RKO (cell line): ENCODE measurements around the gene TBCCD1.
"Not testable (repeated sequence)": the region's sequence is repeated elsewhere in the genome, so short reads cannot be mapped to it uniquely, and the experiment has no call there.

Source experiments
- DNase-seq: peaks from one replicate; pipeline ENCODE4 v3.0.0-alpha.2; 2016; ENCODE audit warnings: low spot score

Gene TBCCD1

DNA sequence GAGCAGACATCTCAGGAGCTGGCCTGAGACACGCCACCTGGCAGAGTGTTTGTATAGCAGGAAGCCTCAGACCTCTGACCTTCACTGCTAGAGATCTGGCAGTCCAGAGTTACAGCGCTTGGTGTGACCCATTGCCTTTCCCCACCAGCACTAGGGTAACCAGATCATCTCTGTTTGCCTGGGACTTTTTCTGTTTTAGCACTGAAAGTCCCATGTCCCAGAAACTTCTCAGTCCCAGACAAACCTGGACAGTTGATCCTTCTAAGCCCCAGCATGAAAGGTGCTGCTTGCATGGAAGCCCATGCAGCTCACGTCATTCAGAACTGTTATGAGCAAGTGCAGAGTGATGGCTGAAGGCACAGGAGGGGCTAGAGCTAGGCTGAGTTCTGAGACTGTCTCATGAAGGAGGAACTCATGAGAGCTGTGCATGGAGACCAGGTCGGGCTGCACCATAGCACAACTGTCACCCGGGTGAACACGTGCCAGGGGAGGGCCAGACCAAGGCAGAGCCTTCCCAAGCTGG is 27.5 kb upstream of the TBCCD1 start:
- DNase-seq: no peak

DNA sequence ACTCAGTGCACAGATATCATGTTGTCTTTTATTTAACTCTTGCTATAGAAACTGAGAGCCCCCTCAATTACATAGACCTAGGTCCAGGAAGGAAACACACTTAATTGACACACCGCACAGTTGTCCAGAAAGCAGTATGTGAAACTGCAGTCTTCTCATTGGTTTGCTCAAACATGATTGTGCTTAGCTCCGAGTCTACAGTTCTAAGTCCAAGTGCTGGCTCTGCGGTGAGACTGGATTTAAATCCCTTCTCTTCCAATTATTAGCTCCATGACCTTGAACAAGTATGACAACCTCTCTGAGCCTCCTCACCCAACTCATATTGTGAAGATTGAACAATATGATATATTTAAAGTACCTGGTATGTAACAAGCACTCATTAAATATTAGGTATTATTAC is 26.7 kb upstream of the TBCCD1 start:
- no peak for DNase-seq

DNA sequence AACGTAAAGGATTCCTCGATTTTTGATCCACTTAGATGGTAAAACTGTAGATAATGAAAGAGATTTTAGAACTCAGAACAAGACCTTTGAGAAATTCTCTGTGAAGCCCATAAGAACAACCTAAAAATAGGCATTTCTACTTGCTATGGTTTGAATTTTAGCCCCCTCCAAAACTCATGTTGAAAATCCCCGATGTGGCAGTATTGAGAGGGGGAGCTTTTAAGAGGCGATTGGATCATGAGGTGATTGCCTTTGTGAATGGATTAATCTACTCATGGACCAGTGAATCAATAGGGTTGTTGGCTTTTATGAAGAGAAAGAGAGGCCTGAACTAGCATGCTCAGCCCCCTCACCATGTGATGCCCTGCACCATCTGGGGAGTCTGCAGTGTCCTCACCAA is 25.5 kb upstream of the TBCCD1 start:
- DNase-seq: no peak

DNA sequence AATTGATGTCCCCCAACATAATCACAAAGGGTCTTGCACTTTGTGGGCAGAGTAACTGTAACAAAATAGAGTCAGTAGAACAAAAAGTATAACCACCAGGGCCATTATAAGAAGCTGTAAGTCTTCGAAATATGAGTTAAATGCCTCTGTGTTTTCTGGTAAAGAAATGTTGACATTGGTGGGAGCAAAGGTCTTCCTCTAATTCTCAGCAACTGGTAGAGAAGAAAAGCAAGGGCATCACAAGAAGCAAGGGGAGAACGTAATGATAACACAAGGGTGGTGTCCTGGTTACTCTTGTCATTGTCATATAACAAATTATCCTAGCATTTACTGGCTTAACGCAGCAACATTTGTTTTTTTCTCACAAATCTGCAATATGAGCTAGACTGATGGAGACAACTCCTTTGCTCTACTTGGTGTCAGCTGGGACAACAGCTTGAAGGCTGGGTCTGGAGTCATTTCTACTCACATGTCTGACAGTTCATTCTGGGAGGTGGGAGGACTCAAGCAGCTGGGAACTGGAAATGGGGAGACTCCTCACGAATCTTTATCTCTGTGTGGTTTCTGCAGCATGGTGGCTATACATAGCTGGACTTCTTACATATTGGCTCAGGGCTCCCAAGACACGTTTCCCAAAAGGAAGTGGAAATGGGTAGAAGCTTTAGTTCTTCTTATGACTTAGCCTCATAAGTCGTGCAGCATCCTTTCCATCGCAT is 23.6 kb upstream of the TBCCD1 start:
- no peak for DNase-seq

DNA sequence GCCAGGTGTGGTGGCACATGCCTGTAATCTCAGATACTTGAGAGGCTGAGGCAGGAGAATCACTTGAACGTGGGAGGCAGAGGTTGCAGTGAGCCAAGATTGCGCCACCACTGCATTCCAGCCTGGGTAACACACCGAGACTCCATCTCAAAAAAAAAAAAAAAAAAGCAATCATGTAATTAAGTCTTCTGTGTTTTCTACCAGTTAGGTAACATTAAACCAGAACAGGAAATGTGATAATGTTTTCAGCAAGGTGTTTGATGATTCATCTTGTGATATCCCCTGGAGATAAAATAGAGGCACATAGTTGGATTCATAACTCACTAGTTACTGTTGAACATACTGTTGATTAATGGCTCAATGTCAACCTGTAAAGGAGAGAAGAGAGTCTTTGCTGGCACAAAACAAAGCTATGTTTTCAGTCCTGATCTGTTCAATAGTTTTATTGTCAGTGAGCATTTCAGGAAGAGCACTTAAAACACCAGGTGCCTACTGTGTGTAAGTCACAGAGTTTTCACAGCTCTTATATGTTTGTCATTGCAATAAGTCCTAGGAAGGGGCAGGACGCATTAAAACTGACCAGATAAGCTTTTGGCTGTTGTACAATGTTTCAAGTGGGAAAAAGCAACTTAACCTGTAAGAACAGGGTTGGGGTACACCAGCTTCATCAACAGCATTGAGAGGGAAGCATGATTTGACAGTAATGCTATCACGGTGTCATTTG is 22.9 kb upstream of the TBCCD1 start:
- DNase-seq: no peak

DNA sequence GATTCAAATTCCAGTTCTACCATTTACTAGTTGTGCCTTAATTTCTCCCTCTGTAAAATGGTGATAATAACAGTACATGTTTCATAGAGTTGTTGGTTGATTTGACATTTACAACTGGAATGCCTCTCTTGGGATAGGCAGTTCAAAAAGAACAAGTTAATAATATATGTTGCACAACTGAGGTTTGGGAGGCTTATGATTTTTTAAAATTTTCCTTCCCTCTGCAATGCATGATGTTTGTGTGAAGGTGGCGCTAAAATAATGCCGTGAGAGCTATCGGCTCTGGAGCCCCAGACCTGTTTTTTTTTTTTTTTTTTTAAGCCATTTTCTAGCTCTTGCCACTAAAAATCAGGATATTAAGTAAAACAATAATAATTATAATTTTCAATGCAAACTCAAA is 22.0 kb upstream of the TBCCD1 start:
- DNase-seq: no peak

DNA sequence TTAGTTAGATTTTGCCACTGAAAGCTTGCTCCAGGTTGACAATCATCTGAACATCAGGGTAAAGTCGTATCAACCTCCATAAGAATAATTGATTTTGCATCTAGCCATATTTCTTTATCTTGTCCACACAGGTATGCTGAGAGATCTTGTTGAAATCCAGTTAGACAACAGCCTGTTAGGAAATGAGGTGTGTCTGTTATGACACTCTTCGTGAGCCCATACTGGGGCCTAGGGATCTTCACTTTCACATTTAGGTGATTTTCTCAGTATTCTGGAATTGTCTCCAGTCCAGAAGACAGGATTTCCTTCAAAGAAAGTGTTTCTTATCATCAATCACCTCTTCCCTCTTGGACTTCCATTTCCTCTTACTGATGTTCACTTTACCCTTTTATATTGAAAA is 21.5 kb upstream of the TBCCD1 start:
- no peak for DNase-seq

DNA sequence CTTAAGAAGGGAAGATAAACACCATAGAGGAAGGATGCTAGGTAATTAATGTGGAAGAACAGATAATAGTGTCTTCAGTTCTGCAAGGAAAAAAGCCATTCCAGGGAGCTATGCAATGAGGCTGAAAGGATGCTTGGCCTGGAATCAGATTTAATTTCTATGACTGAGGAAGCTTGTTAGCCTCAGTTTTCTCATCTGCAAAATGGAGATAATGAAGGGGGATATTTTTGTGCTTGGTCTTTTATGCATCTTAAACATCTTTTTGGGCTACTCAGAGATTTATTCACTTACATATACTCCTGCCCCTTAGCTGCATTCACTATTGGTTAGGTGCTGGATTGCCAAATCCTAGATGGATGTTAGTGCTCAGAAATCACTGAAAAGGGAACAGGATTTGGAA is 20.0 kb upstream of the TBCCD1 start:
- DNase-seq: no peak

DNA sequence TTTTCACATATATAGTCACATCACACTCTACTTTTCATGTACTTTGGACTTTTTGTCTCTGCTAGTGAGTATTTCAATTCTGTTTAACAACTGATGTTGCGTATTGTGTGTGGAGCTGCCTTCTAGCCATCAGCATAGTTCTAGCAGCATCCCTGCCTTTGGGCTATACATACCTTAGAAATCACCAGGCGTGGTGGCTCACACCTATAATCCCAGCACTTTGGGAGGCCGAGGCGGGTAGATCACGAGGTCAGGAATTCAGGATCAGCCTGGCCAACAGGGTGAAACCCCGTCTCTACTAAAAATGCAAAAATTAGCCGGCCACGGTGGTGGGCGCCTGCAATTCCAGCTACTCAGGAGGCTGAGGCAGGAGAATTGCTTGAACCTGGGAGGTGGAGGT is 19.1 kb upstream of the TBCCD1 start:
- DNase-seq: not testable (repeated sequence)

DNA sequence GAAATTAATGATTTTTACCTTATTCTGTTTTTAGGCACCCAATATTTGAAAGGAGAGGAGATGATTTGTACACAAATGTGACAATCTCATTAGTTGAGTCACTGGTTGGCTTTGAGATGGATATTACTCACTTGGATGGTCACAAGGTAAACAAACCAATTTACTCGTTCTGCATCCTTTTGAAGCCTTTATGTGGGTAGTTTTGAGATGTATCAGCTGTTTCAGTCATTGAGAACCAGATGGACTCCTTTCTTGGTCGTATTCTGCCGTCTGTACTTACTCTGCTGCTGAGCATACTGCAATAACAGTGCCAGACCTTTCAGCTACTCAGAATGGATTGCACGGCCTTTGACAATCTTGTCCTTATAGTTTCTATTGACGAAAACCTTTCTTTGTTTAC is 16.7 kb upstream of the TBCCD1 start:
- peak; percentile 61 for DNase-seq

DNA sequence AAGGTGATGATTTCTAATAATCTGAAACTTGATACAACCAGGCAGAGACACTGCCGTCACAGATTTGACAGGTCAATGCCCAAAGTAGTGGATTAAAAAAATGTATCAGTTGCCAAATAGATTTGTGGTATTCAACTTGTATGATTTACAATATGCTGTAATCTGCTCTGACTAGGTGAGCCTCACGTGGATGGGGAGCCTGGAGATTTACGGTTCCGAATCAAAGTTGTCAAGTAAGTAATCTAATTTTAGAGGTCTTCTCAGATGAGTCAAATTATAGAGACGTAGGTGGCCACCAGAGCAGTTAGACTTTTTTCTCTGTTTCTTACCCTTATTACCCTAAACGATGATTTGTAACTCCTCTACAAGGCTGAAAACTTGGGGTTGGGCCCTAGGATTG is 15.4 kb upstream of the TBCCD1 start:
- DNase-seq: no peak

DNA sequence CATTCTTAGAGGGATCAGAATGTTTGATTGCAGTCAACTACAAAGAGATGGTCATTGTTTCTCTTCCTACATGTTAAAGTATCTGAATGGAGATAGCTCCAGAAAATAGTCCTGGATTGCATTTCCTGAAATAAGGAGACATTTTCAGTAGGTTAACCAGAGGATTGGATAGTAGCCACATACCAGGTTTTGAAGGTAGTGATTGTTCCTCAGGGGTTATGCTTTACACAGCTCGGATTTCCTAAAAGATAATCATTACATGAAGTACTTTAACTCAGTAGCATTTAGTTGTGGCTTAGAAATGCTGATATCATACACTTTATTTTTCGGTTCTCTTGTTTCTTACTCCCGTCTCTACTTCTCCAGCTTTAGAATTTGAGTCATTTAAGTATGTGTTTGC is 13.6 kb upstream of the TBCCD1 start:
- DNase-seq: no peak

DNA sequence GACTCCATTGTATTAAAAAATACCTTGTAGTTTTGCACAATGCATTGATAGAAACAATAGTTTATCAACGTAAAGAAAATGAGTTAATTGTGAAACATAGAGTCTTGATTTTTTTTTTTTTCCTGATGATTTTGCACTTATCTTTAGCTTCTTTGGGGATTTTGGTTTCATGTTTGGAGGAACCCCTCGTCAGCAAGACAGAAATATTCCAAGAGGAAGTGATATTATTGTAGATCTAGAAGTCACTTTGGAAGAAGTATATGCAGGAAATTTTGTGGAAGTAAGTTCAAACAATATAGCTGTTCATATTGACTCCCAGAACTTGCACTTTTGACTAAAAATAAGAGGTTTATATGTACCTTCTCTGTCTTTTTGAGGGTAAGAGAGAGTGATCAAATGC is 10.4 kb upstream of the TBCCD1 start:
- DNase-seq: no peak

DNA sequence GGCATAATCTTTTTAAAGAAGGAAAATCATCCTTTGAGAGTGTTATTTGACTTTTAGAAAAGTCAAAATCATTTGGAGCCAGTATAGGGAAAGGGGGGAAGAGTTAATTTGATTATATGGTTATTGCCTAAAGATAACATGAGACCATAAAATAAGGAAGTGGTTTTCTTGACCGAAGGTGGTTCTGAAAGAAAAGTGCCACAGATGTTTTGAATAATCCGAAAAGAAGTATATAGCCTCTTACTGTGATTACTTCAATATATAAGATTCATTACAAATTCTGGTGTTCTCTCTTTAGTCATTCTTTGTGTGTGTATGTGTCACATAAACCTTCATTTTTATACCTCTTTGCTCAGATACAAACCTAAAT is 4.5 kb upstream of the TBCCD1 start:
- DNase-seq: no peak

DNA sequence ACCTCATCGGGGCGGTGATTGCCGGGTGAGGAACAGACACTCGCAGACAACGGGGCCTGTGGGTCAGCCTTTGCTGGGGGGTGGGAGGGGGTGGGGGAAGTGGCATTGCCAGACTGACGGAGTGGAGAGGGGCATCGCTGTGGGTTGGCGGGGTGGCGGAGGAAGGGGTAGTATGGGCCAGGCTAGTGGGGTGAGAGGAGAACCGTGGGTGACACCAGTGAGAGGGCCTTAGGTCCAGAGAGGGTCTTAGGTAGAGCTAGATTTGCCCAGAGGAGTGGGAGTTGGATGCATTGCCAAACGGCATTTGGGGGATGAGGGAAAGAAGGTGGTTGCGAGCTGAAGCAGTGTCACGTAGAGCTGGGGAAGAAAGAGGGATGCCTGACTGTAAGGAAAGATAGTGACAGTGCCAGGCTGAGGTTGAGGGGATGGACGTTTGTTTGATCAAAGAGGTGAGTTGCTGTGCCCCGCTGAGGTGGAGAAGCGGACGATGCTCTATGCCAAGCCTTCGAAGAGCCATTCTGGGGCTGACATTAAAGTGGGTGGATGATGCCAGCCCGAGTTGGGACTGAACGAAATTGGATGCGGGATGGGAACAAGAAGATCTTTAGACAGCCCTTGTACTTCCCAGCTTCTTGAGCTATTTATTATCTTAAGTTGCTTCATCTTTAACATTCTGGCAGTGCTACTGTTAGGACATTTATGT is 4.0 kb upstream of the TBCCD1 start:
- DNase-seq: peak; percentile 24

DNA sequence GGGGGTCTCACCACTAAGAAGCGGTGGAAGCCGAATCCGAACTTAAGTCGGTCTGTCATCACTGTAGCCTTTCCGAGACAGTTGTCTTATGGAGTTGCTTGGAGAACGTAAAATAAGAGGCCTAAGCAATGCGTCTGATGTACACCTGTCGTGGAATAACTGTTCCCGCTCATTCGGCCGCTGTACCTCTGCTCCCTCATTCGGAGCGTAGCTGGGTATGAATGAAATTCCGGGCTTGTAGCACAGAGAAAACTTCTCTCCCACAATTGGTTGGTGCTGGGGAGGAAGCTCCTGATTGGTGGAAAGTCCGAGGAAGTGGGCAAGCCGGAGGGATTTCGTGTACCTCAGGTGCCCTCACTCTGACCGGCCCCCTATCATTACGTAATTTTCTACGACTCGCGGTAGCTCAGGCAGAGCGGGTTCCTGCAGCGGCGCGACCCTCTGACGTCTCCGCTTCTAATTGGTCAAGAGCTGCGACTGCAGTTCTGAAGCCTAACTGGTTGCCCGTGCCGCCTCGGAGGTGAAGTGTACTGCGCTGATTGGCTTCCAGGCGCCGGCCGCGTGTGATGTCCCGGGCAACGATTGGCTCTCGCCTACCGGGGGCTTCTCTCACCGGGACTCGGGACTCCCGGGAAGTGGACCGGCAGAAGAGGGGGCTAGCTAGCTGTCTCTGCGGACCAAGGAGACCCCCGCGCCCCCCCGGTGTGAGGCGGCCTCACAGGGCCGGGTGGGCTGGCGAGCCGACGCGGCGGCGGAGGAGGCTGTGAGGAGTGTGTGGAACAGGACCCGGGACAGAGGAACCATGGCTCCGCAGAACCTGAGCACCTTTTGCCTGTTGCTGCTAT is 3.2 kb upstream of the TBCCD1 start, which contains the start of gene DNAJB11:
TSS of gene DNAJB11 (plus strand) at position 625 of the 845 bp plus-strand sequence. CDS start at position 803, 178 bp downstream.
- DNase-seq: peak; percentile 100

DNA sequence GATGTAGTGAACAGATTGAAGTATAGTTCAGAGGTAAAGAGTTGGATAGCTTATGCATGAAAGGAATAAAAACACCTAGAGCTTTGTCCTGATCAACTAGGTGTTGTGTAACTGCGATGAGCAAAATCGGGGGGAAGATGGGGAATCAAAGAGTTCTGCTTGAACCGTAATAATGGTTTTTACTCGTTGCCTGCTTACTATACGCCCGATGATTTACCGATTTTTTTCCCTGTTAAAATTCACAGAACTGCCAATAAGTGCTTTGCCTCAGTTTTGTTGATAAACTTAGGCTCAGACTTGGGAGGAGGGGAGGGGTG is 2.6 kb upstream of the TBCCD1 start:
- DNase-seq: no peak

DNA sequence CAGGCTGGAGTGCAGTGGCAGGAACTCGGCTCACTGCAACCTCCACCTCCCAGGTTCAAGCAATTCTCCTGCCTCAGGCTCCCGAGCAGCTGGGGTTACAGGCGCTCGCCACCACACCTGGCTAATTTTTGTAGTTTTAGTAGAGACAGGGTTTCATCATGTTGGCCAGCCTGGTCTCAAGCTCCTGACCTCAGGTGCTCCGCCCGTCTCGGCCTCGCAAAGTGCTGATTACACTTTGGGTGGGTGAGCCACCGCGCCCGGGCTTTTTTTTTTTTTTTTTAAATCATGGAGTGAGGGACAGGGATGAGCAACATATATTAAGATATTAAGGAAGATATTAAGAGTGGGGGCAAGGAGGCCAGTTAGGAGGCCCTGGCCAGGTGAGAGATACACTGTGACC is 2.2 kb upstream of the TBCCD1 start:
- not testable (repeated sequence) for DNase-seq

DNA sequence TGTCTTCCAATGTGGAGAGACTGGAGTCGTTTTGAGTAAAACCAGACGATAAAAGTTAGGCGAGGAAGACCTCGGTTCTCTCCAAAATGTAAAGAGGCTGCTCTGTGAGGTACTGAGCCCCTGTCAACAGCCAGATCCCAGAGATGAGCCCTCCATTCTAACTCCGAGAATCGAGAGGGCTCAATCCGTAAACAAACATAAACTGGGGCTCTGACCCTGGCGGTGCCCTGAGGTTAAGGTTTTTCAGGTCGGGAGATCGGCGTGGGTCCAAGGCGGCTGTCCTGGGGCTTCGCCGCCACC is 417 bp downstream of the TBCCD1 start:
- no peak for DNase-seq

DNA sequence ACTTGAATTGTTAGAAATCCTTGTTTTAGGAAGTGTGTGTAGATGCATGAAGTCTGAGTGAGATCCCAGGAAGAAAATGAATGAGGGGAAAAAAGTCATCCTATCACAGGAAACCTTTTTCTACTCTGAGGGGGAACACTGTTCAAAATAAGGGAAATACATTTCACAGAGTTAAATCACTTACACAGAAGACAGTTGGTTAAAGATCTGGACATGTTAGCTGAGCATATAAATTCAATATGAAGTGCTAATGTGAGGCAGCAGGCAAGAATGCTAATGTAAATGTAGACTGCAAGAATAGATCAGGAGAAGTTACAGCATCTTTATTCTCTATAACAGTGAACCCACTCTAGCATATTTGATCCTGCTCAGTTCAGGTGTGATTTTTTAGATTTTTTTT is 2.6 kb downstream of the TBCCD1 start:
- DNase-seq: no peak

DNA sequence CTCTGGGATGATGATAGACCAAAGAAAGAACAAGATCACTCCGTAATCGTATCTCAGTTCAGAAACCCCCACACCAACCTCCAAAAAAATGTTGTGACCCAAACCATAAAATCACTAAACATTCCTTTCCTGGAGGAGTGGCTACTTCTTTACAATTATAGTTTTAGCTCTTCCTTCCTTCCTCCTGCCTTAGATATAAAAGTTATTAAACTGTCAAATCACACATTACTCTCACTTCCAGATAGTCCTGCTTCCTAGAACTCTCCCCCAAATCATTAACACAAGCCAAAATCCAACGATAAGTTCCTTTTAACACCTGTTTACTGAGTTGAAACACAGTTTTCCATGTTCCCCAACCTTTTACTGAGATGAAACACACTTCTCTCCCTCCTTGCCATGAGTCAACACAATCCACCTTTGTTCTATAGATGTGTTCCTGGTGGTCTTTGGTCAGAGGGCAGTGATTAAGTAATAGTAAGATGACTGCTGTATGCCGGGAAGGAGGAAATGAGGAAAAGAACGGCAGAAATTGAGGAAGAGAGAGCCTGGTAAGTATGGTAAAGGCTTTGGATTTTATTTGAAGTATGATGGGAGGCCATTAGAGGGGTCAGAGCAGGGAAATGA is 14.6 kb downstream of the TBCCD1 start:
- DNase-seq: no peak

DNA sequence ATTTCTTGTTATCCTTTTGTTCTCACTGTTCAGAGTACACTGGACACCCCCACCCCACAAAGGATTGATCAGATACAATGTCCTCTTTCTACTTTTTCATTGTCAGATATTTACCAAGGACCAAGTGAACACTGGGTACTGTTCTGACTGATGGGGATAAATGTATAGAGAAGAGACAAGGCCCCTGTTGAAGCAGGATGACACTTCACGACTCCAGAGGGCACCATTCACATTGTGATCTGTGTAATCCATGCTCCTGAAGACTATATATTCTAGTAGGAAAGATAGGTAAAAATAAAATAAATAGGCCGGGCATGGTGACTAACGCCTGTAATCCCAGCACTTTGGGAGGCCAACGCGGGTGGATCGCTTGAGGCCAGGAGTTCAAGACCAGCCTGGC is 15.8 kb downstream of the TBCCD1 start:
- no peak for DNase-seq
